GM21367 (cell line): ENCODE data around the gene GNL3.
"Not testable (repeated sequence)": the region's sequence is repeated elsewhere in the genome, so short reads cannot be mapped to it uniquely, and the experiment has no call there.

Source experiments
- ATAC-seq: cut with Tn5 transposase; IDR thresholded peaks from one replicate; pipeline ENCODE4 v1.9.1; 2021; ENCODE audit not compliant: unreplicated experiment

GNL3 gene, protein sequence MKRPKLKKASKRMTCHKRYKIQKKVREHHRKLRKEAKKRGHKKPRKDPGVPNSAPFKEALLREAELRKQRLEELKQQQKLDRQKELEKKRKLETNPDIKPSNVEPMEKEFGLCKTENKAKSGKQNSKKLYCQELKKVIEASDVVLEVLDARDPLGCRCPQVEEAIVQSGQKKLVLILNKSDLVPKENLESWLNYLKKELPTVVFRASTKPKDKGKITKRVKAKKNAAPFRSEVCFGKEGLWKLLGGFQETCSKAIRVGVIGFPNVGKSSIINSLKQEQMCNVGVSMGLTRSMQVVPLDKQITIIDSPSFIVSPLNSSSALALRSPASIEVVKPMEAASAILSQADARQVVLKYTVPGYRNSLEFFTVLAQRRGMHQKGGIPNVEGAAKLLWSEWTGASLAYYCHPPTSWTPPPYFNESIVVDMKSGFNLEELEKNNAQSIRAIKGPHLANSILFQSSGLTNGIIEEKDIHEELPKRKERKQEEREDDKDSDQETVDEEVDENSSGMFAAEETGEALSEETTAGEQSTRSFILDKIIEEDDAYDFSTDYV

DNA sequence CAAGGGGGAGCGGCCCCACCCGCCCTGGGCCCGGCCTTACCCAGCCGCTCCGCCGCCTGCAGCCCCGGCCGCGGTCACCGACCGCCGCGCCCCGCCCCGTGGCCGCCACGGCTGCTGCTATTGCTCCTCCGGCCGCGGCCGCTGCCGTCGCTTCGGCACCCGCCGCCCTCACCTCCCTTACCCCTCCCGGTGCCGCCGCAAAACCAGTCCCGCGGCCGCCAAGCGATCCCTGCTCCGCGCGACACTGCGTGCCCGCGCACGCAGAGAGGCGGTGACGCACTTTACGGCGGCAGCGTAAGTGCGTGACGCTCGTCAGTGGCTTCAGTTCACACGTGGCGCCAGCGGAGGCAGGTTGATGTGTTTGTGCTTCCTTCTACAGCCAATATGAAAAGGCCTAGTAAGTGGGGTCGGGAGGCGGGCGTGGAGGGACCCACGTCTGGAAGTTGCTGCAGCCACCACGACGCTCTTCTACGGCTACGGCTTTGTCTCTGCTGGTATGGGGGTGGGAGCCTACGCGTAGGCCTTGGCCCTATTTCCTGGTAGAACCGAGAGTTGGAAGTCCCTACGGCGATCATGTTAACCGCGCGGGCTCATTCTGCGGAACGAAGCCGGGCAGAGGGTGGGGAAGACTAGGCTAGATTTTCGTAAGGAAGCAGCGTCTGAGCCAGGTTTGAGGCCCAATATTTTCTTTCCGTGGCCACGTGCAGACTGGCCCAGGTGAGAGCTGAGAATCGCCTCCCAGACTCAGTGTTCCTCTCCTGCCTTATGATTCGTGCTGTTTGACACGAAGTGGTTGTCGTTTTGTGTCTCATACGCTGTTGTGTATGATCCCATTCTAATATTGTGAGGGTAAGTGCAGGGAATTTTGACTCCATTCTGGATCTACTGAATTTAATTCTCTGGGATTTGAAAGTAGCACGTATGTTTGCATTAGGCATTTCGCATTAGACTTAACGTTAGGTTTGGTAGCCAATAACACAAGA is at the start of gene GNL3, which contains the start of gene PBRM1:
GNL3 (plus strand) TSS at position 324 of the 983 bp plus-strand sequence; CDS start at position 385, 61 bp downstream.
PBRM1 (minus strand) TSS at position 205 of the 983 bp plus-strand sequence.
- peak; percentile 64 for ATAC-seq

DNA sequence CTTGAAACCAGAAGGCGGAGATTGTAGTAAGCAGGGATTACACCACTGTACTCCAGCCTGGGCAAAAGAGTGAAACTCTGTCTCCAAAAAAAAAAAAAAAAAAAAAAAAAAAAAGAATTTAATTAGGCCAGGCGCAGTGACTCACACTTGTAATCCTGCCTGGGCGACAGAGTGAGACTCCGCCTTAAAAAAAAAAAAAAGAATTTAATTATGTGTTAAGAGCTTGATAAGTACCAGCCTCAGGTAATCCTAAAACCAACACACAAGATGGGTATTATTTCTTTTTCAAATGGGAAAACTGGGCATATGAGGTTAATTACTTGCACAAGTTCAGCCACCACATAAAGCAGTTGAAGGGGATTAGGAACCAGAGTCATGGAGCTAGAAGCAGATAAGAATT is 49.2 kb upstream of the GNL3 start:
- no peak for ATAC-seq

DNA sequence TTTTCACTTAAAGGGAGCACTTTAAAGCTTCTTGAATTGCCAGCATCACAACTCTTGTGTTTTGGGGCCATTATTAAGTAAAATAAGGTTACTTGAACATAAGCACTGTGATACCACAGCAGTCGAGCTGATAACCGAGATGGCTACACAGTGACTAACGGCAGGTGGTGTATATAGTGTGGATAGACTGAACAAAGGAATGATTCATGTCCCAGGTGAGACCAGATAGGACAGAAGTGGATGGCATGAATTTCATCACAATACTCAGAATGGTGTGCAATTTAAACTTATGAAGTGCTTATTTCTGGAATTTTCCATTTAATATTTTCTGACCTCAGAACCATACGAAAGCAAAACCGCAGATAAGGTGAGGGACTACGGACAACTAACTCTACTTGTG is 40.3 kb upstream of the GNL3 start:
- no peak for ATAC-seq

DNA sequence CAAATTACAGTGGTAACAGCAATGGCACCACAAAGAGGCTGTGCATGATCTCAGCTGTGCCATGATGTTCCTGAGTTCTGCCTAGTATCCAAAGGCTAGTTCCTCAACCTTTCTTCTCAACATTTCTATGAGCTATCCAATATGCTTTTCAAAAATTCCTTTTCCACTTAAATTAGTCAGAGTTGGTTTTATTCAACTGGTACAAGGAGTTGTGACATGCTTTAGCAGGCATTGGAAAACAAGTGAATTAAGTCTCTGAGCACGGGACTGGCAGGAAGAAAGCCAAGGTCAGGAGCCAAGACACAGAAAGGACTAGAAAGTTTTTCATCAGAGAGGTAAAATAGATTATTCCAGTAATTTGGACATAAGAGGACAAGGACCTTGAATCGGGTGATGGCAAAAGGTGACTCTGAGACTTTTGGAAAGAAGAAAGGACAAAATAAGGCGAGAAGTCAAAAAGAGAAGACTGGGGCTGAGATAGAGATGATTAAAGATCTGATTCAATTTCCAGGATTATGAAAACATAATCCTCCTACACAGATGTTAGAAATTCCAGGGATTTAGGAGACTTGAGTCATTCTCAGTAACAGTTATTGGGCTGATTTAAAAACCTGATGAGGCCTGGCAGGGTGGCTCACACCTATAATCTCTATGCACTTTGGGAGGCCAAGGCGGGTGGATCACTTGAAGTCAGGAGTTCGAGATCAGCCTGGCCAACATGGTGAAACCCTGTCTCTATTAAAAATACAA is 36.2 kb upstream of the GNL3 start:
- ATAC-seq = no peak

DNA sequence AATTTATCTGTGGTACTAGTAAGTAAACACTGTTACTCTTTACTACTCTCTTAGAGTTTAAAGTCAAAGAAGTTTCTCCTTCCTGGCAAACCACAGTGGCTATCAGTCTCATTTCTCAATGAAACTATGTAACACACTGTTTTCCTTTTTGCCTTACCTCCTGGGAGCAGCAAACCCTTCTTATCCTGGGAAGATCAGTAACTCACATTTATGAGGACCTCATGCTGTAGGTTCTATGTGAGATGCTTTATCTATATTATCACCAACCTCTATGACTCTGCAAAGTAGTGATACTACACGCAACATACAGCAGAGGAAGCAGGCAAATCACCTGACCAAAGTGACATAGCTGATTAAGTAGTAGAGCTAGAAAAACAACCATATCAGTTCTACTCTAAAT is 35.4 kb upstream of the GNL3 start:
- no peak for ATAC-seq

DNA sequence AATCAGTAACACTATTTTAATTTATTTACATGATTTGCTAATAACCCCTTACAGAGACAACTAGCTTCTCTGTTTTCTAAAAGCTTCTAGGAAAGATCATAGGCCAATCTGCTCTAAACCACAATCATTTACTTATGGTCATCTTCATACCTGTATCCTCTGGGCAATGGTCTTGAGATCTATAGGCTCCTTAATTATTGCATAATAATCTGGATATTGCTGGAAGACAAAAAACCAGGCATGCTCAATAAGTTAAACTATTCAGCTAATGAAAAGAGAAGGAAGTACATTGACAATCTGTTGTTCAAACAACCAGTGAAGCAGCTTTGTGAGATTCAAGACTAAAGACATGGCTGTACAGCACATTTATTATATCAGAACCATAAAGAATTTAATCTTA is 34.2 kb upstream of the GNL3 start:
- no peak for ATAC-seq

DNA sequence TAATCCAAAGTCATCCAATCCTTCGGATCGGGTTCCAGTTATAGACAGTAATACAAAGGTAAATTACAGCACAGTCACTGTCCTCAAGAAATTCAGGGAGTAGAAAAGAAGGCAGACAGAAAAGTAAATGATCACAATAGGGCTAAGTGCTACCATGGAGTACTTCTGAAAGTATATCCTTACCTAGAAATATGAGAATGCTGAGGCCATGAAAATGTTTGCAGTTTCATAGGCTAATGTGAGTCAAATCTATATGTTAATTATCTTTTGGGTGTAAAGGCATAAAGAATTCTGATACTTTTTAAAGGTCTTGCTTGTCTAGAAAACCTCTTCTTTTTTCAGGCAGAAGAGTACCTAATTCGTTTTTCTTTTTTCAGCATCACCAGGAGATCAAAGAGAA is 29.9 kb upstream of the GNL3 start:
- no peak for ATAC-seq

DNA sequence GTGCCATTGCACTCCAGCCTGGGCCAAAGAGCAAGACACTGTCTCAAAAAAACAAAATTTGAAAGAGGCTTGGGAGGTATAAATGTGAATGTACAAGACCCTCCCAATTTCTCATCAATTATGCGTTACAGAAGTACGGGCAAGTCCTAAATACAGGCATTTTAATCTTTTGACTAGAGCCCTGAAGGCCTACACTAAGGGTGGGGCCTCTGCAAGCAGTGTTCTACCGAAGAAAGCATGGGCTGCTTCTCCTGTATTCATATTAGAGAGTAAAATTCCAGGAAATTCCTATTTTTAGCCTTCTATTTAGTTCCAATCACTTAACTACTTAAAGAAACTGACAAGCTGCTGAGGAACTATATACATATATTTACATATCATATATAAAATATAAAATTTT is 25.8 kb upstream of the GNL3 start:
- no peak for ATAC-seq

DNA sequence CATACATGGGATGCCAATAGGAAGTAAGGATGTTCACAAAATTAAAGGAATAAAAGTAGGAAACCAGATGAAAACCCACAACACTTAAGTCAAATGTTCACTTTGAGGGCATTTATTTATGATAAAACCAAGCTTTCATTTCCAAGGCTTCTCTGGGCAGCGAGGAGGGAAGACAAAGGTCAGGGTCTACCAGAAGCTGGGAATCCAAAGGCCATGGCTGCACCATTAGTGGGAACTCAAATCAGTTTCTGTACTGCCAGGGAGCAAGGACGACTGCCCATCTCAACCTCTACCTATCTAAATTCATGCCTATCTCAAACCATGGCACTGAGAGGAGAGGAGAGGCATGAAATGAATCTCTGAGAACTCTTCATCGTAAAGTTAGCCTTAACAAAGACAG is 22.7 kb upstream of the GNL3 start:
- no peak for ATAC-seq

DNA sequence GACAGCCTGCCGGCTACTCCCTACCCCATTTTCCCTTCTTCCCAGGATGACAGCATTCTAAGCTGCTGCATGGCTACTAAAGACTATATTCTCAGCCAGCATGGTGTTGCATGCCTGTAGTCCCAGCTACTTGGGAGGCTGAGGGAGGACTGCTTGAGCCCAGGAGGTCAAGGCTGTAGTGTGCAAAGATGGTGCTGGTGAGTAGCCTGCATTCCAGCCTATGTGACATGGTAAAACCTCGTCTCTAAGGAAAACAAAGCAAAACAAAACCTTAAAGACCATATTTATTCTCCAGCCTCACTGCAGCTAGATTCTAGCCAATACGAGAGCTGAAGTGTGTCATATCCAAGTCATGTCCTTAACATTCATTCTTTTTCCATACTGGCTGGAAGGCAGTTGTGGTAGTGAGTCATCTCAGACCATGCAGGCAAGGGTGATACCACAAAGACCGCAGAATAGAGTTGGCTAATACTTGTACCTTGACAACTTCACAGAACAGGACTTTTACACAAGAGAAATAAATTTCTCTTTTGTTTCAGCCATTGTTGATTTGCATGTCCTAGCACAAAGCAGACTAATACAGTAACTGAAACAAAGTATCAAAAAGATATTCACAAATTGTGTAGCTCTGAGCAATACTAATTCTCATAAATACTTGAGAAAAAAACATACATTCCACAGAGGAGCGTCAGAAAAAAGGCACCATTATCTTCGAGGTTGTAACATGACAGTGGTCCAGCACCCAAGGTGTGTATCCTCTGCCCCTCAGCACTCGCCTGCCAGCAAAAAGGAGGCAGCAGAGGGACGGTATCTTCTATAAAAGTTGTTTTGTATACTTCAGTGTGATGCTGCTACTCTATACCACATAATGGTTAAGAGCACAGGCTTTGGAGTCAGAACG is 15.0 kb upstream of the GNL3 start:
- peak; percentile 66 for ATAC-seq

DNA sequence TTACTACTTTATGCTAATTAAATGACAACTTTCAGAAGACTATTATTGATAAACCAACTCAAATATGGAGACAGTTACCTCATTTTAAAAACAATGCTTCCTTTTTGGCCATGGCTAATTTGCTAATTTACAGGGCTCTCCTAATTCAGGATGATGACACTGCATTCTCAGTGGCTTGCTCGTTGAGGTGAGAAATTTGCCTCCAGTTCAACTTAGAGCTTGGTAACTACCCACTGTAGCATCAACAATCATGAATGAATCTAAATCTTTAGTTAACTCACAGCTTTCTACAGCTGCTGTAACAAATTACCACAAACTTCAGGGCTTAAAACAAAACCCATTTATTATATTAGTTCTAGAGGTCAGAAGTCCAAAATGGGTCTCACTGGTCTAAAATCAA is 14.2 kb upstream of the GNL3 start:
- ATAC-seq = no peak

DNA sequence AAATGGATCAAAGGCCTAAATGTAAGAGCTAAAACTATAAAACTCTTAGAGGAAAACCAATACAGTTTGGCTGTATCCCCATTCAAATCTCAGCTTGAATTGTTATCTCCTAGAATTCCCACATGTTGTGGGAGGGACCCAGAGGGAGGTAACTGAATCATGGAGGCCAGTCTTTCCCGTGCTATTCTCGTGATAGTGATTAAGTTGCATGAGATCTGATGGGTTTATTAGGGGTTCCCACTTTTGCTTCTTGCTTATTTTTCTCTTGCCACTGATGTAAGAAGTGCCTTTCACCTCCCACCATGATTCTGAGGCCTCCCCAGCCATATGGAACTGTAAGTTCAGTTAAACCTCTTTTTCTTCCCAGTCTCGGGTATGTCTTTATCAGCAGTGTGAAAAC is 9.6 kb upstream of the GNL3 start:
- not testable (repeated sequence) for ATAC-seq

DNA sequence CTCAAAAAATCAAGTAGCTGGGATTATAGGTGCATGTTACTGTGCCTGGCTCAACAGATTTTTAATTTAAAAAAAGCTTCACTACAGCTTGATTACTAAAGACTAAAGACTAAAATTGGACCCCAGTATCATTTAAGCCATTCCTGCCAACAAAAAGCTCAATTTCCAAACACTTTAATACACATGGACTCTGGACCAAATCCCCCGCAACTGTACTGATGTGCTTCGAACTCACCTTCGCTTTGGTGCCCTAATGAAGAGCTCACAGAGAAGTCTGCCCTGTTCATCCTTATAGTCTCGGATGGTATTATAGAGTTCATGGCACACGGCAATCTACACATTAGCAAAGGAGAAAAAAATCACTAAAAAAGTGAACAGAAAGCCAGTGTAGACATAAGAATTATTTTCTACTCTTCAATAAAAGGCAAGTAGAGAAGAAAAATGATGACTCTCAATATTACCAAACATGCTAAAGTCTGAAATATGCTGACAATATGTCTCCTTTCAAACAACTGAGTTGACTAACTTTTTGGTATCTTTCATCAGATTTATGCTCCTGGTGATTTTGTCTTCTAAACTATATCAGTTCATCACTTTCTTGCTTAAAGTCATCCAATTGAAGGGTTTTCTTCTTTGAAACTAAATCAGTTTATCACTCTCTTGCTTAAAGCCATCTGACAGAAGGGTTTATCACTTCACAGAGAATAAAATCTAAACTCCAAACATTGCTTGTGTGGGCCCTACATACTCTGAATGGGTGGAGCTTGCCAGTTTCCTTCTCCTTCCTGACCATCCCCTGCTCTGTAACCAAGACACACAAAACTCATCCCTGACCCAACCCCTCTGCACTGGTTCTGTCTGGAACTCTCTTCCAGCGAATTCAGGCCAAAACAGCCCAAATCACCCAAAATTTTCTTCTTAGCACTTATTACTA is 7.3 kb upstream of the GNL3 start:
- no peak for ATAC-seq

DNA sequence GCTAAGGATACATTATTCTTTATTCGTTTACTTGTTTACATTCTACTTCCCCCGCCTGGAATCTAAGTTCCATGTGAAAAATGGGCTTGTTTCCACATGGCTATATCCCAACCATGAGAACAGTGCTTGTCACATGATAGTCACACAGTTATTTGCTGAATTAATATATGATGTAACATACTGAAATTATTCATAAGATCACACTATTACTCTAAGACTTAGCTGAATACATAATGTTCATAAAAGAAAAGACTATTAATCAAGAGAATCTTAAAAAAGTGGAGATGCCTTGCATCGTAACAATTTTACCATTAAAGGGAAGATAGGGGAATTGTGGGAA is 6.7 kb upstream of the GNL3 start:
- ATAC-seq = no peak

DNA sequence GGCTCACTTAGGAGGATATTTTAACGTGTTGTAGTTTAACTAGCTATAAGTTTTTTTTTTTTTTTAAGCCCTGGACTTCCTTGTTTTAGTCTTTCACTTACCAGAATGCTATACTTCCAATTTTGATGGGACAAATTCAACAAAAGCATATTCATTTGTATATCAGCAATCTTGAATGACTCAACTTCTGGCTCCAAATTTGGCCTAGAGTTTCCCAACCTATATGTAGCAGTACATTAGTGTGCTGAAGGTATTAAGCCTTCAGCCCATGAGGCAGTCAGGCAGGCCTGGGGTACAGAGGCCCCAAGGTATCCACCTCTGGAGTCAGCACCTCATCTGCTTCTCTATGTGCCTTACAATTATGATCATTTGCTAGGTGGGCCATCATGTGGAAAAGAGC is 6.0 kb upstream of the GNL3 start:
- ATAC-seq = no peak

DNA sequence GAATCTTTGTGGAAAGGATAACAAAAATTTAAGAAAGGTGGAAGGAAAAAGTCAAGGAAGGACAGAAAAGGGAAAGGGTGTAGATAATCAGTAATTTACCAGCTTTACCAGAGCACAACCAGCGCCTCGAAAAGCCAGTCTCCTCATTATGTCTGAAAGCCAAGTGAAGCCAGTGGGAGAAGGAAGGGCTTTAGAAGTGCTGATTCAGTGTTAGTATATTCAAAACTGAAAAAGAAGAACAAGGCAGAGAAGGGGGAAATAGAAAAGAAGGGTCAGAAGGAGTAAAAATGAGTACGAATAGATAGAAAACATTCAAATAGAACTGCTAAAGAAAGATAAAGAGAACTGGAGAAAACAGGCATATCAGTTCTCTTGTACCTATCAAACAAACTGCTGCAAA is 4.2 kb upstream of the GNL3 start:
- no peak for ATAC-seq

DNA sequence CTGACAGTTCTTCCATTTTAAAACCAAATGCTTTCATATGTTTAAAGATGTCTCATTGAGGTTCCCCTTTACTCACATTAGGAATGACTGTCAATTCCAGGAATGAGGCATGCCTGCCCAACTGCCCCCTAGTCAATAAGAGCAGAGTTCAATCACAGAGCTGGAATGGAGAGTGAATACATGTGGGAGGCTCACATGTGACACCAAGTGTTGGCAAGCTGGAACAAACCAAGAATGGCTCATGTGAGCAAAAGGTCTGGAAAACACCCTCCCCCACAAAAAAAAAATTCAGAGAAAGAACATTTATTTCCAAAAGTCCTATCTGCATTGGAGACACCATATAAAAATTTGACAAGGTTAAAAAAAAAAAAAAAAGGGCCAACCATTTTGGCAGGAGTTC is 3.8 kb upstream of the GNL3 start:
- no peak for ATAC-seq

DNA sequence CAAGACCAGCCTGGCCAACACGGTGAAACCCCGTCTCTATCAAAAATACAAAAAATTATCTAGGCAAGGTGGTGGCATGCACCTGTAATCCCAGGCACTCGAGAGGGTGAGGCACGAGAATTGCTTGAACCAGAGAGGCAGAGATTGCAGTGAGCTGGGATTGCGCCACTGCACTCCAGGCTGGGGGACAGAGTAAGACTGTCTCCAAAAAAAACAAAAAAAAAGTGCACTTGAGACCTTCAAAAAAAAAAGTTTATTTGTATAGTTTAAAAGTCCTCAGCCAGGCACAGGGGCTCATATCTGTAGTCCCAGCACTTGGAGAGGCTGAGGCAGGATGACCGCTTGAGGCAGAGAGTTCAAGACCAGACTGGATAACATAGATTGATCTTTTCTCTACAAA is 2.2 kb upstream of the GNL3 start:
- no peak for ATAC-seq

DNA sequence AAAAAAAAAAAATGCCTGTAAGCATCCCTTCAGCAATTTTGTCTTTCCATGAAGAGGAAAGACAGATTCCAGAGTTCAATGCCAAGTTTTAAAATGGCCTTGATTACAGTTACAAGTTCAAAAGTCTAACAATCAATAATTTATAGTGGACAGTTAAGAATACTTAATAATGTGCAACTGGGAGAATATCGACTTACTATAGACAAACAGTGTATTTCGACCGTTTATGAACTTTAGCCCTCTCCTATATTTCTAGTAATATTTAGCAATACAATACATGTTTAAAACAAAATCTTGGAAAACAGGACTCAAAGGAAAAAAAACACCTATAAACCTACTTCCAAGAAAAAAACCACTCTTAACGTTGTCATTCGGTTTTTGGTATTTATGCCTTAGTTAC is 1.6 kb upstream of the GNL3 start:
- no peak for ATAC-seq
